Calu3 (cell line): ENCODE measurements around the gene SMIM29. TPM values are rescaled to one million over a fixed set of nuclear protein-coding genes. Genes with fewer than 3 reads are reported as not detected.

ENCODE experiments used
- BruUV-seq: library from RNA; stranded (reverse); fragments of 400-500 nt; replicated peaks from 2 replicates; lab custom pipeline; 2021; lab: Mats Ljungman, UMichigan
- CTCF ChIA-PET: fragments of 300-600 bp; sonication (Branson Sonifier 250); formaldehyde crosslinking; loops from one replicate; lab custom pipeline; 2022; ENCODE audit warnings: antibody characterized with exemption; lab: Charles Lee
- DNase-seq: peaks from one replicate; pipeline ENCODE4 v3.0.0; 2022
- H3K27ac Mint-ChIP-seq: one replicate; pipeline ENCODE4 v1.8.0; 2022; ENCODE audit warnings: mixed read lengths; ENCODE audit not compliant: unreplicated experiment
- H3K27me3 Mint-ChIP-seq: one replicate; pipeline ENCODE4 v1.8.0; 2022; ENCODE audit warnings: mixed read lengths; ENCODE audit not compliant: unreplicated experiment
- H3K36me3 Mint-ChIP-seq: one replicate; pipeline ENCODE4 v1.8.0; 2022; ENCODE audit warnings: mild to moderate bottlenecking, moderate library complexity, mixed read lengths; ENCODE audit not compliant: insufficient read depth, unreplicated experiment
- H3K4me1 Mint-ChIP-seq: one replicate; pipeline ENCODE4 v1.8.0; 2022; ENCODE audit warnings: mild to moderate bottlenecking, low read depth, mixed read lengths; ENCODE audit not compliant: unreplicated experiment
- H3K4me3 Mint-ChIP-seq: one replicate; pipeline ENCODE4 v1.8.0; 2022; ENCODE audit warnings: mild to moderate bottlenecking, low read depth, moderate library complexity, mixed read lengths; ENCODE audit not compliant: unreplicated experiment
- H3K9me3 Mint-ChIP-seq: one replicate; pipeline ENCODE4 v1.8.0; 2022; ENCODE audit warnings: low read depth, mixed read lengths; ENCODE audit not compliant: unreplicated experiment
- intact Hi-C: fragments of 100-400 bp; cut with micrococcal nuclease; formaldehyde crosslinking; loops from one replicate; pipeline ENCODE4 v1.10.0; 2022; ENCODE audit not compliant: unreplicated experiment
- total RNA-seq: library from RNA; stranded (reverse); gene quantifications from 2 replicates; pipeline ENCODE4 v1.2.3, GENCODE V29; 2022
- TF ChIP-seq, protein P1 (sequence below): fragments of 200-600 bp; IDR thresholded peaks from one replicate; pipeline ENCODE4 v1.8.0; 2022; ENCODE audit warnings: antibody characterized with exemption; ENCODE audit not compliant: unreplicated experiment

SMIM29 gene
- total RNA-seq, 1 experiment from 2014 or later = 59.2 TPM

DNA sequence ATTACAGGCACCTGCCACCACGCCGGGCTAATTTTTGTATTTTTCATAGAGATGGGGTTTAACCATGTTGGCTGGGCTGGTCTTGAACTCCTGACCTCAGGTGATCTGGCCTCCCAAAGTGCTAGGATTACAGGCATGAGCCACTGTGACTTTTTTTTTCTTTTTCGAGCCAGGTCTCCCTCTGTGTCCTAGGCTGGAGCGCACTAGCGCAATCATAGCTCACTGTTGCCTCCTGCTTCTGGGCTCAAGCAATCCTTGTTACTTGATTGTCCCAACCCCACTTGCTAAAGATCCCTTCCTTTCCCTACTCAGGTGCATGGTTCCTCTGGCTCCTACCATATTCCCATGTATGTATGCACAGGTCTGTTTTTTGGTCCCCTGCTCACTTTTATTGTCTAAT lies 27.4 kb upstream of the SMIM29 start:
- DNase-seq = no peak
- H3K4me3 Mint-ChIP-seq = no peak overlapping the region
- BruUV-seq = no TSS peak
- peaks cover 5% of the 10 kb centered on the region for H3K9me3 Mint-ChIP-seq
- H3K36me3 Mint-ChIP-seq = peaks cover 12% of the 10 kb centered on the region
- H3K4me1 Mint-ChIP-seq = peaks cover 24% of the 10 kb centered on the region
- intact Hi-C loops = no loop called here
- no peaks in the 10 kb centered on the region for H3K27me3 Mint-ChIP-seq
- no peak overlapping the region for H3K27ac Mint-ChIP-seq
- CTCF ChIA-PET = interaction anchor here (0.6 to 0.7 kb wide), 3 partner anchors 7 to 184 kb away, joined by 4 read pairs; no protein-coding TSS in a partner anchor
- TF ChIP-seq, protein P1, sequence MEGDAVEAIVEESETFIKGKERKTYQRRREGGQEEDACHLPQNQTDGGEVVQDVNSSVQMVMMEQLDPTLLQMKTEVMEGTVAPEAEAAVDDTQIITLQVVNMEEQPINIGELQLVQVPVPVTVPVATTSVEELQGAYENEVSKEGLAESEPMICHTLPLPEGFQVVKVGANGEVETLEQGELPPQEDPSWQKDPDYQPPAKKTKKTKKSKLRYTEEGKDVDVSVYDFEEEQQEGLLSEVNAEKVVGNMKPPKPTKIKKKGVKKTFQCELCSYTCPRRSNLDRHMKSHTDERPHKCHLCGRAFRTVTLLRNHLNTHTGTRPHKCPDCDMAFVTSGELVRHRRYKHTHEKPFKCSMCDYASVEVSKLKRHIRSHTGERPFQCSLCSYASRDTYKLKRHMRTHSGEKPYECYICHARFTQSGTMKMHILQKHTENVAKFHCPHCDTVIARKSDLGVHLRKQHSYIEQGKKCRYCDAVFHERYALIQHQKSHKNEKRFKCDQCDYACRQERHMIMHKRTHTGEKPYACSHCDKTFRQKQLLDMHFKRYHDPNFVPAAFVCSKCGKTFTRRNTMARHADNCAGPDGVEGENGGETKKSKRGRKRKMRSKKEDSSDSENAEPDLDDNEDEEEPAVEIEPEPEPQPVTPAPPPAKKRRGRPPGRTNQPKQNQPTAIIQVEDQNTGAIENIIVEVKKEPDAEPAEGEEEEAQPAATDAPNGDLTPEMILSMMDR = no peak

DNA sequence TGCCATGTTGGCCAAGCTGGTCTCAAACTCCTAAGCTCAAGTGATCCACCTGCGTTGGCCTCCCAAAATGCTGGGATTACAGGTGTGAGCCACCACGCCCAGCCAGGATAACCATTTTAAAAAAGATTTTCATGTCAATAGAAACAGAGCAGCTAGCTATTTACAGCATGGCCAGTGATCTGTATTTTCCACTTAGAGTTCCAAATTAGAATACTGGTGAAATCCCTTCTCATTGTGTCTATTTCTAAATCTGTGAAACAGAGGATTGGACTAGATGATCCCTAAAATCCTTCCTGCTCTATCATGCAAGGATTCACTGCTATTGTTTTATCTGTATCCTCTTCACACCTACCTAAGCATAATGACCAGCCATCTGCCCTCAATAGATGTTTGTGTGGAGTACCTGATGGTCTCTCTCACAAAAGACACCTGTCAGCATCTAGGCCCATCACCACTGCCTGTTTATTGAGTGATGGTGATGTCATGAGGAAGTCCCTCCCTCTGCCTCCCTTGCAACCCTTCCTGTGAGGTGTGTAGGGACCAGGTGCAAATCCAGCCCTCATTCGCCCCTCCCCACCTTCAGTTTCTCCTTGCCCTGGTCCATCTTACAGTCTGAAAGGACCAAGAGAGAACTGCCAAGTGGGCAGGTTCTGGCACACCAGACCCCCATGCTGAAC lies 26.5 kb upstream of the SMIM29 start:
- Mint-ChIP-seq H3K4me3 (no peak overlapping the region), H3K36me3 (peaks cover 12% of the 10 kb centered on the region), H3K27ac (no peak overlapping the region), H3K9me3 (peaks cover 5% of the 10 kb centered on the region), H3K27me3 (no peaks in the 10 kb centered on the region), H3K4me1 (peaks cover 24% of the 10 kb centered on the region)
- BruUV-seq = no TSS peak
- CTCF ChIA-PET = interaction anchor here (0.7 to 1.3 kb wide), 2 partner anchors 8 to 11 kb away, joined by 4 to 7 read pairs; no protein-coding TSS in a partner anchor
- intact Hi-C loops = no loop called here
- DNase-seq = no peak
- TF ChIP-seq, protein P1 = no peak

DNA sequence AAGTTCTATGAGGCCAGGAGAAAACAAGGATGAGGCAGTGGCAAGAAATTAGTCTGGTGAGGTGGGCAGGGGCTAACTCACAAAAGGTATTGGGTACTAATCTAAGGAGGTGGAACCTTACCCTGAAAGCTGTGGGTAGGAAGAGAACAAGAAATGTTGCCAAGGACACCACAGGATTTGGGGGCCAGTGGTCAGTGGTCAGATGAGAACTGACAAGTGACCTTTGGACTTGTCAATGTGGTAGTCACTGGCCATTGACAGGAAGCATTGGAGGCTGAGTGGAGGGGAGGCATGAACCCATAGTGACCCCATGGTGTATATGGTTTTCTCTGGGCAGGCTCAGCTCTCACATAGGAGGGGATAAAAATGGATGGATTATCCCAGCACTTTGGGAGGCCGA lies 25.3 kb upstream of the SMIM29 start:
- DNase-seq = no peak
- no peak overlapping the region for H3K4me3 Mint-ChIP-seq
- peaks cover 9% of the 10 kb centered on the region for H3K36me3 Mint-ChIP-seq
- CTCF ChIA-PET = interaction anchor here (0.7 kb wide), 1 partner anchor 272 kb away, joined by 4 read pairs; no protein-coding TSS in a partner anchor
- H3K9me3 Mint-ChIP-seq = peaks cover 5% of the 10 kb centered on the region
- BruUV-seq = no TSS peak
- H3K4me1 Mint-ChIP-seq = peaks cover 24% of the 10 kb centered on the region
- H3K27ac Mint-ChIP-seq = no peak overlapping the region
- intact Hi-C loops = no loop called here
- TF ChIP-seq, protein P1 = no peak
- no peaks in the 10 kb centered on the region for H3K27me3 Mint-ChIP-seq

DNA sequence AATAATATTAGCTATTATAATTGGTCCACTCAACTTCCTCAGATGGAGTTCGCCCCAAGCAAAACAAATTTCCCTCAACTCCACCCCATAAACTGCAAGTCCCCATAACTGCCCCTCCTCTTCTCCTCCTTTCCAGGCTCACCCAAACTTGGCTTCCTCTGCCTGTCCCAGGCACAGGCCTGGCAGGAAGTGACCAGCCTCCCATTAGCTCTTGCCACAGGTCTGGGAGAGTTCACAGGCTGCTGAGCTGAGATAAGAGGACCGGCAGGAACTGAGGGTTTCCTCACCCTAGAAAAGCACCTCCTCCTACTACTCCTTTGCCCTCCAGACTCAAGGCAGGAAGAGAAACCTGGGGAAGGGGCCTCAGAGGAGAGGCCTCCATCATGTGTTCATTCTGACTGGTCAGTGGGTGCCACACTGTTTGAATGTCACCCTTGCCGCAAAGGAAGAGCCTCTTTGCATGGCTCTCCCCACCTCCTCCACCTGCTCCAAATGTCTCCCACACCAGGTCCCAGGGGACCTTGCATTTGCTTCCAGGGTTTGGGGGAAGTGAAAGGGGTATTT lies 24.5 kb upstream of the SMIM29 start:
- intact Hi-C loops = no loop called here
- Mint-ChIP-seq H3K27ac (no peak overlapping the region), H3K36me3 (peaks cover 5% of the 10 kb centered on the region), H3K4me1 (peaks cover 24% of the 10 kb centered on the region), H3K27me3 (no peaks in the 10 kb centered on the region), H3K9me3 (peaks cover 5% of the 10 kb centered on the region), H3K4me3 (no peak overlapping the region)
- peak; percentile 15 for DNase-seq
- no TSS peak for BruUV-seq
- CTCF ChIA-PET = interaction anchor here (0.6 to 0.8 kb wide), 3 partner anchors 24 to 977 kb away, joined by 3 to 5 read pairs (median 4); partner anchors contain the start of gene SMIM29
- TF ChIP-seq, protein P1 = no peak
